COR-L47 (cell line): ENCODE data around the gene POLR3B.
A peak's percentile ranks its signal among the peaks of the same experiment; 100 is the strongest.

Experiments
- DNase-seq: peaks from one replicate; lab custom pipeline; 2025; lab: John Stamatoyannopoulos, UW

The POLR3B gene

DNA sequence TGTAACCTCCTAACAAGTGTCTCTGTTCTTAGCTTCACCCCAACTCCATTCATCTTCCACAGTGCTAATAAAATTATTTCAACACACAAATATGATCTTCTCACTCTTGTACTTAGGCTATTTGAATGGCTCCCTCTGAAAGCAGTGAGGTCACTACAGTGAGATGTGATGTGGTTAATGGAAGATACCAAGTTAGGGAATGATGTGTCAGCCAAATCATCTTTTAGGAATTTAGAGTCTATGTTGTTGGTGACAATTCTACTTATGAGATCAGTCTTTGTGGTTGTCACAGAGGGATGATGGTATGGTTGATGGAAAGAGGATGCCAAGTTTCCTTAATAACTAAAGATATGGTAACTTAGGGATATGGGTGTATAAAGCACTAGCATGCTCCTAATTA is 57.6 kb downstream of the POLR3B start:
- no peak for DNase-seq

DNA sequence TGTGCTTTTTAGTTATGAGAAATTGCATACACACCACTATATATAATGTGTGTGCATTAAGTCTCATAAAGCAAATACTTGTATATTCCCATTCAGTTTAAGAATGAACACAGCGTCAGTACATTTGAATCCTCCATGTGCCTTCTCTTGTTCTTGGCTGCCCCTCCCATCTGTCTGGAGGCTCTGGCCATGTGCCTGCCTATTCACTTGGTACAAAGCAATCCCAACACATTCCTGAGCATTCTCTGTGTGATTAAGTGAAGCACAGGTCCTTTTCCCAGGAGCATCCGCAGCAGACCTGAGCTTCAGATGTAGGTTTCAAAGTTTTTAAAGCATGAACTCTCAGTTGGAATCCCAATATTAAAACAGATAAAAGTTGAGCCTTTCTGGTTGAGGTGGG is 58.7 kb downstream of the POLR3B start:
- DNase-seq: no peak

GRCh38 chr12:106417926-106418910 is 60.7 kb downstream of the POLR3B start:
- no peak for DNase-seq

DNA sequence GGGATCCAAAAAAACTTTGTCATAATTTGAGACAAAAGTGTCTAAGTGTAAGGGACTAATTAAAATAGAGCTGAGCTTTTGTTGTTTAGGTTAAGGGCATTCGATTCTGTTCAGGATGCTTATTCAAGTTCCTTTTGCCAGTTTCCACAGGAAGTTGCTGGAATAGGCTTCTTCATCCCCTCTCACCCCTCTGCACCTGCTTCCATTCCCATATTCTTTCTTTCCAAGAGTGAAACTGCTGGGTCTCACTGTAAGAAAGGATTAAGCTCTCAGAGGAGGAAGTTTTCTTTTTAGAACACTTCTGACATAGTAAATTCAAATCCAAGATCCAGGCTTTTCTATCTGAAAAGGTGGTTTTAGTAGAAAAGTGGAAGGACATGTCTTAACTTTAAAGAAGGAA is 61.4 kb downstream of the POLR3B start:
- no peak for DNase-seq

DNA sequence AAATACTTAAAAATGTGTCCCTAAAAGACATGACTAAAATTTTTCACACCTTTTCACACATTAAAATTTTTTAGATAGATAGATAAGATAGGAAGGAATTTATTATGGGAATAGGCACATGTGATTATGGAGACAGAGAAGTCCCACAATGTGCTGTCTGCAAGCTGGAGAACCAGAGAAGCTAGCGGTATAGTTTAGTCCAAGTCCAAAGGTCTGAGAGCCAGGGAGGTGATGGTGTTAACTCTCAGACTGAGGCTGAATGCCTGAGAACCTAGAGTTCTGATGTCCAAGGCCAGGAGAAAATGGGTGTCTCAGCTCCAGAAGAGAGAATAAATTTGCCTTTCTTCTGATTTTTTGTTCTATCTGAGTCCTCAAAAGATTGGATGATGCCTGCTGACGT is 65.7 kb downstream of the POLR3B start:
- no peak for DNase-seq

DNA sequence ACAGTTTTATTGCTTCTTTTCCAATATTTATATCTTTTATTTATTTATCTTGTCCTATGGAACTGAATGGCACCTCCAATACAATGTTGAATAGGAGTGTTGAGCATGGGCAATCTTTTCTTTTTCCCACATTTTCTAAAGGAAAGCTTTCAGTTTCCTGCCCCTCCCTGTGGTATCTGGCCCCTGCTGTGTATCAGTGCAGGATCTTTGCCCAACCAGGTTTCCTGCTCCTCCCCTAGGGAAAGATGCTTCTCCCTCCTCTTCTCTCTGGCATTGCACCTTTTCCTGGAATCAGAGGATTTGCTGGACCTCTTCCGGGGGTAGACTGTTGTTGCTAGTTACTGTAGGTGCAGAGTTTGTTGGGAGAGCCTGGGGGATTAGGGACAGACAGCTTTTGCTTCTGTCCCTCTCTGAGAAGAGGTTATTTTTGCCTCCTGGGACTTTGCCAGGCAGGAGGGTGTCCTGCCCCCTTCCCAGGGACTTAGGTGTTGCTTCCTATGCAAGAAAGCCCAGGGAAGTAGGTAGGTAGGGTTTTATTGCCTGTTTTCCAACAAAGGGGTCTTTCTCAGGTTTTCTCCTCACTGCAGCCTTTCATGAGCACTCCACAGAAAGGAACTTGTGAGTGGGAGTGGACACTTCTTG is 67.6 kb downstream of the POLR3B start:
- DNase-seq: no peak

DNA sequence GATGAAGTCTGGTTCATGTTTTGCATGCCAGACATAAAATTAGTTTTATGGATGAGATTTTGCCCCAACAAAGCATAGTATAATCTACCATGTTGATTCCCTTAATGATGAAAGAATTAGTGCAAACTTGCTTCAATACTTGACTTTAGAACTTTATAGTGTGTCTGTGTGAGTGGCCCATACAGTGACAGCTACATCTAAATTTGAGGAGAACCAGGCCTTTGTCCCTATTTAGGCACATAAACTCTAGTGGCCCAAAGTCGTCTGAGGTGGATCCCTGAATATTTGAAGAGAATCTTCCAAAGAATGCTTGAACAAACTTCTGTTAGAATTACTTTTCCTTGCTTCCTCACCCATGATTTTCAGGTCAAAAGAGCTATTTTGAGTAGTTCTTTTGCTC is 70.4 kb downstream of the POLR3B start:
- DNase-seq: no peak

- no peak for DNase-seq
Observed at GRCh38 chr12:106428384-106428783, 70.8 kb downstream of the POLR3B start.

GRCh38 chr12:106429043-106429552 is 71.5 kb downstream of the POLR3B start:
- no peak for DNase-seq

- DNase-seq: no peak
Observed at GRCh38 chr12:106429636-106430035, 72.1 kb downstream of the POLR3B start.

DNA sequence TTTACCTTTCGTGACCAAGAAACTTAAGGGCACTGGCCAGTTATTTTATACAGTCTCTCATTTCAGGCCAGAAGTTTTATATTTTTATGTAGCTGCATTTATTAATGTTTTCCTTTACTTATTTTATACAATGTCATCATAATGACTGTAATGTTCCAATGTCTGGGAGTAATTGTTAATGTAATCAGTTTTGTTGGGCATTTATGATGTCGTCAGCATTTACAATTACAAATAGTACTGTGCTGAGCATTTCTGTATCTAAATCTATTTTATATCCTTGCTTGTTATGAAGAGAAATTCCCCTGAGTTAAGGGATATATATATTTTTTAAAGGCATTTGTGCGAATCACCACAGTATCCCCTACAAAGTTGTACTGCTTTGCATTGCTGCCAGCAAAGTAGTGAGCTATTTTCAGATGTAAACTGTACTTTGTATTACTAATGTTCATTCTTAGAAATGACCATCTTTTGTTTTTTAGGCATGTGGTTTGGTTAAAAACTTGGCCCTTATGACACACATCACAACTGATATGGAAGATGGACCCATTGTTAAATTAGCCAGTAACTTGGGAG is 74.4 kb downstream of the POLR3B start:
- DNase-seq: no peak

DNA sequence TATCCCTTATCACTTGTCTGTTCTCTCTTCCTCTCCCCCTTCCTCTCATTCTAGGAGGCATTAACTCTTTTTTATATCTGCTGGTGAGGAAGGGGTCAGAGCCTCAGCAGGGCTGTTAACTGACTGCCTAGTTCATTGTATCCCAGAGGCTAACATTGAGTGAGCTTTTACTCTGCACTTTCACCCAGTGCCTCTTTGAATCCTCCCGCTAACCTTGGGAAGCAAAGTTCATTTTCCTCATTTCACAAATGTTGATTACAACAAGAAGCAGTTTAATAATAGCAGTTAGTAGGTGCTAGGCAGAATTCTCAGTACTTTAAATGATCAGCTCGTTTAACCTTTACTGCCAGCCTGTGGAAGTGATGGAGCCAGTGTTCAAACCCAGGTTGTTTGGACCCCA is 75.5 kb downstream of the POLR3B start:
- DNase-seq: no peak

DNA sequence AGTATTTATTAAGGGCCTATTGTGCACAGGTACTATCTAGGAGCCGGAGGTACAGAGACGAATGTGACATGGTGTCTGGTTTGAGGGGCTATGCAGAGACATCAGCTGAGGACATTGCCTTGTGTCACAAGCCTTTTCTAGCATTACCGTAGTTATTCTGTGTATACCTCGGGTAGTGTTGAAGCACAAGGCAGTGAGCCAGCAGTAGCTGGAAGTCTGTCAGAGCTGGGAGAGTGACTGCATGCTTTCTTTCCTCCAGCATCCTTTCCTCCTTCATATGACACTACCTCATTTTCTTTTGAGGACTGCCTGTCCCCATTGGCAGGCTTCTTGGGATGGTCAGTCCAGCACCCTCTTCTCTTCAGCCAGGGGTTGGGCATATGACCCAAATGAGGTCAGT is 77.0 kb downstream of the POLR3B start:
- no peak for DNase-seq

- no peak for DNase-seq
Observed at GRCh38 chr12:106436164-106436563, 78.6 kb downstream of the POLR3B start.

GRCh38 chr12:106442575-106442974 is 85.0 kb downstream of the POLR3B start:
- DNase-seq: no peak

- no peak for DNase-seq
Observed at GRCh38 chr12:106445053-106445452, 87.5 kb downstream of the POLR3B start.

DNA sequence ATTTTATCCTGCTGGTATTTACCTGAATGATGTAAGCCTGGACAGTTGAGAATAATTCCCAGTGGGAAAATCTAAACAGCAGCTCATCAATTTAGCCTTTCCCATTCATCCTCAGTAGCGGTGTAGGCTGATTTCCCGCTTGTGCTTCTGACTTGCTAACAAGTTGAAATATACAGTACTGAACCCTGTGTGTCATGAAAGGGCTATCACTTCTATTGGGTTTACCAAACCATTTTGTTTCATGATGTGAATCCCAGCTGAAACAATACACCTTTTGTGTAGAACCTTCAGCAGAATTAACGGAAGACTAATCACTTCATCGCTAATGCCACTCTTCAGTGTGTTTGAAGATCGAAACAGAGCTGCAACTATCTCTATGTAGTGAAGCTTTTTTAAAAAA is 88.4 kb downstream of the POLR3B start:
- no peak for DNase-seq

DNA sequence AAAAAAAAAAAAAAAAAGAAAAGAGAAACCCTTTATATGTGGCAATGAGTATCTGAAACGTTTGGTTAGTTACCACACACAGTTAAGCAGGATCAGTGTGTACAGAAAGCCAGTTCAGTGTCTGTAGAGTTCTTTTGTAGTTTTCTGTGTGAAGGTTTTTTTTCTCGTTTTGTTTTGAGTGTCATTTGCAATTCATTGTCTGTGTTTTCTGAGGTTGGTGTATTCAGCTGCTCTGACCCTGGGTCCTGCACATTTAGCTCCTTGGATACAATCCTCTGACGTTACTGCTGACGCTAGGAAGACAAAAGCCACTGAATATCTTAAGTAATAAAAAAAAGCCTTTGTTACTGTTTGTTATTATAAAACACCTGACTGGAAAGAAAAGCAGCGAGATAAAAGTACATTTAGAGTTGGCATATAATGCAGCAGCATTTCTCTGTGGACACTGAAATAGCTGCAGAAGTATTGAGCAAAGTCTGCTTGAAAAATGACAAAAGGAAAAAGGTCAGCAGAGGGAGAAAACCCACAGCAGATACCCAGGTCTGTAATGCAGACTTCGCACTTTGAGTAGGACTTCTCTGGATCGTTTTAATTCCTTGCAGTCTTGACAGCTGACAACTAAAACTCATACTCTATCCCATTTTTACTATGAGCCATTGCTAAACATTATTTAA is 89.0 kb downstream of the POLR3B start:
- DNase-seq: peak; percentile 43

GRCh38 chr12:106452309-106452708 is 94.8 kb downstream of the POLR3B start:
- no peak for DNase-seq

GRCh38 chr12:106455111-106455510 is 97.6 kb downstream of the POLR3B start:
- DNase-seq: no peak

GRCh38 chr12:106459124-106459523 is 101.6 kb downstream of the POLR3B start:
- DNase-seq: no peak

GRCh38 chr12:106459534-106459933 is 102.0 kb downstream of the POLR3B start:
- DNase-seq: no peak
